ENCODE data around the gene VPS33B.
A peak's percentile ranks its signal among the peaks of the same experiment; 100 is the strongest.

The VPS33B gene

DNA sequence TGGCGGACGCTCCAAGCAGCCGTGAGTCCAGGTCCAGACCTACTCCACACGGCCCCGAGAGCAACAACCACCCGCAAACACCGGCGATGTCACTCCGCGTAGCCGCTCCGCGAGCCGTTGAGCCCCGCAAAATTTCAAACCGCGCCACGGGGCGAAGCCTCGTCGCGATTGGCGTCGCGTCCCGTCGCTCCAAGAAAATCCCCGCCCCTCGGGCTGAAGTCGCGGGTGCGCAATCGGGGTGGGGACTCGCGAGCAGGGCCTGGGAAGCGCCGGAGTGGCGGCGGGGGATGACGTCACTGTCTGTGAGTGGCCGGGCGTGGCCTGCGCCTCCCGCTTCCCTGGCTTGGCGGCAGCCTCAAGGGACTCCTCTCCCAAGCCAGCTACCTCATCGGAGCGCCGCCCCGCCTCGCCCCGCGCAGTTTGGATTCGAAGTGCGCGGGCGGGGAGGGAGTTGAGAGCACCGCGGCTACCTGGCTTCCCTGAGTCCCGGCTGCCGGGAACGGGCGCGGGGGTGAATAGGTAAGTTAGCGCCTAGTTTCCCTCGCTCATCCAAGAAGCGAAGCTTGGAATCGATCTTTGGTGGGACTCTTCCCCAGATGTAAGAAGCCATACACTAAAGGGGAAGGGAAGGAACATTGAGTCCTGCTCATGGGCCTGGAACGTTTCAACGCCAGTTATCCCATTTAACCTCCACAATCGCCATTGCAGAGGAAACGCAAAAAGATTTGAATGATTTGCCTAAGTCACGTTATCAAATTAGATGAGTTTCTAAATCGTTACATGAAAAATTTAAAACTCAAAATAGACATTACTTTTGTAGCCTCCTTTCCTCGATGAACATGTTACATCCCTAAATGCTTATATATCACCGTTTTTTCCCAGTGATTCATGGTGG lies 27.7 kb downstream of the VPS33B start, which contains the start of gene PRC1:
PRC1 (minus strand) TSS at position 119 of the 895 bp plus-strand sequence; CDS start at position 1, 118 bp downstream.
- H3F3A ChIP-seq (ENCODE audit: low read depth), result no peaks in the 10 kb centered on the region
- peak within 1 kb of the TSS; percentile 88 for H3K4me3 ChIP-seq (ENCODE audit: low read length, poor library complexity, severe bottlenecking)

GRCh38 chr15:90994059-90994416 lies 28.4 kb downstream of the VPS33B start:
- H3K9me3 ChIP-seq (ENCODE audit: insufficient read depth, low read depth, low read length), result no peaks in the 10 kb centered on the region
- peaks cover 36% of the 10 kb centered on the region for H3K4me1 ChIP-seq (ENCODE audit: insufficient read depth, low read length, poor library complexity, severe bottlenecking)
- H3K4me3 ChIP-seq (ENCODE audit: low read length, poor library complexity, severe bottlenecking), result peak overlapping the region; percentile 88
- peaks cover 20% of the 10 kb centered on the region for H4K20me1 ChIP-seq (ENCODE audit: insufficient read depth, low read length, poor library complexity, severe bottlenecking)
- peaks cover 12% of the 10 kb centered on the region; the same call in 1 of the 2 replicates for H3K36me3 ChIP-seq (ENCODE audit: insufficient read depth, low read length)
- H3K9ac ChIP-seq (ENCODE audit: low read depth, low read length, poor library complexity, severe bottlenecking), result peak overlapping the region; percentile 91
- peak overlapping the region; percentile 92 for H2AFZ ChIP-seq (ENCODE audit: low read length)
- TF ChIP-seq EZH2phosphoT487 (IDR thresholded peaks at IDR 0.05; ENCODE audit: borderline replicate concordance), result no peak
- no peak for TF ChIP-seq CTCF (conservative IDR thresholded peaks at IDR 0.05; ENCODE audit: low read length)
- H3F3A ChIP-seq (ENCODE audit: low read depth), result no peaks in the 10 kb centered on the region
- H3K9me2 ChIP-seq (replicated peaks; ENCODE audit: low read depth, low read length), result no peaks in the 10 kb centered on the region
- H3K27me3 ChIP-seq (ENCODE audit: insufficient read depth, low read length, poor library complexity, severe bottlenecking), result no peaks in the 10 kb centered on the region
- H3K4me2 ChIP-seq (ENCODE audit: low read depth, low read length, poor library complexity, severe bottlenecking), result peak overlapping the region; percentile 87
- peaks cover 72% of the 10 kb centered on the region for H3K79me2 ChIP-seq (ENCODE audit: insufficient read depth, low read length)

More for the DNA sequence above, 27.7 kb downstream of the VPS33B start, which contains the start of gene PRC1:
- Histone ChIP-seq H2AFZ (ENCODE audit: low read length) (peak within 1 kb of the TSS; percentile 98), H3K36me3 (ENCODE audit: insufficient read depth, low read length) (peaks cover 14% of the 10 kb centered on the region; the same call in 1 of the 2 replicates), H3K27me3 (ENCODE audit: insufficient read depth, low read length, poor library complexity, severe bottlenecking) (no peaks in the 10 kb centered on the region), H3K9ac (ENCODE audit: low read depth, low read length, poor library complexity, severe bottlenecking) (peak within 1 kb of the TSS; percentile 91), H4K20me1 (ENCODE audit: insufficient read depth, low read length, poor library complexity, severe bottlenecking) (peaks cover 14% of the 10 kb centered on the region), H3K4me1 (ENCODE audit: insufficient read depth, low read length, poor library complexity, severe bottlenecking) (peaks cover 30% of the 10 kb centered on the region), H3K9me3 (ENCODE audit: insufficient read depth, low read depth, low read length) (no peaks in the 10 kb centered on the region), H3K79me2 (ENCODE audit: insufficient read depth, low read length) (peaks cover 66% of the 10 kb centered on the region), H3K4me2 (ENCODE audit: low read depth, low read length, poor library complexity, severe bottlenecking) (peak within 1 kb of the TSS; percentile 87), H3K9me2 (replicated peaks; ENCODE audit: low read depth, low read length) (no peaks in the 10 kb centered on the region)
- no peak for TF ChIP-seq EZH2phosphoT487 (IDR thresholded peaks at IDR 0.05; ENCODE audit: borderline replicate concordance)
- TF ChIP-seq CTCF (conservative IDR thresholded peaks at IDR 0.05; ENCODE audit: low read length), result no peak

GRCh38 chr15:90991587-90992285 lies 30.7 kb downstream of the VPS33B start:
- peak overlapping the region; percentile 91 for H3K9ac ChIP-seq (ENCODE audit: low read depth, low read length, poor library complexity, severe bottlenecking)

More at GRCh38 chr15:90991587-90992285, 30.7 kb downstream of the VPS33B start:
- Histone ChIP-seq H3K9me2 (replicated peaks; ENCODE audit: low read depth, low read length) (no peaks in the 10 kb centered on the region), H3K4me1 (ENCODE audit: insufficient read depth, low read length, poor library complexity, severe bottlenecking) (peaks cover 59% of the 10 kb centered on the region), H3K79me2 (ENCODE audit: insufficient read depth, low read length) (peaks cover 95% of the 10 kb centered on the region), H3K9me3 (ENCODE audit: insufficient read depth, low read depth, low read length) (no peaks in the 10 kb centered on the region), H3K4me3 (ENCODE audit: low read length, poor library complexity, severe bottlenecking) (peak overlapping the region; percentile 88), H3K4me2 (ENCODE audit: low read depth, low read length, poor library complexity, severe bottlenecking) (peak overlapping the region; percentile 87), H3F3A (ENCODE audit: low read depth) (no peaks in the 10 kb centered on the region), H2AFZ (ENCODE audit: low read length) (no peak overlapping the region), H4K20me1 (ENCODE audit: insufficient read depth, low read length, poor library complexity, severe bottlenecking) (peaks cover 42% of the 10 kb centered on the region), H3K36me3 (ENCODE audit: insufficient read depth, low read length) (no peaks in the 10 kb centered on the region), H3K27me3 (ENCODE audit: insufficient read depth, low read length, poor library complexity, severe bottlenecking) (no peaks in the 10 kb centered on the region)
- no peak for TF ChIP-seq EZH2phosphoT487 (IDR thresholded peaks at IDR 0.05; ENCODE audit: borderline replicate concordance)
- TF ChIP-seq CTCF (conservative IDR thresholded peaks at IDR 0.05; ENCODE audit: low read length), result no peak

Measured in Loucy (cell line).